NCI-H526 (cell line): Measurements from ENCODE around the gene TGFB1I1.
"Not testable (repeated sequence)": the region's sequence is repeated elsewhere in the genome, so short reads cannot be mapped to it uniquely, and the experiment has no call there.

Experiments used
- DNase-seq, 2 experiments: peaks; one replicate each; lab custom pipeline; 2025; lab: John Stamatoyannopoulos, UW

Gene TGFB1I1

DNA sequence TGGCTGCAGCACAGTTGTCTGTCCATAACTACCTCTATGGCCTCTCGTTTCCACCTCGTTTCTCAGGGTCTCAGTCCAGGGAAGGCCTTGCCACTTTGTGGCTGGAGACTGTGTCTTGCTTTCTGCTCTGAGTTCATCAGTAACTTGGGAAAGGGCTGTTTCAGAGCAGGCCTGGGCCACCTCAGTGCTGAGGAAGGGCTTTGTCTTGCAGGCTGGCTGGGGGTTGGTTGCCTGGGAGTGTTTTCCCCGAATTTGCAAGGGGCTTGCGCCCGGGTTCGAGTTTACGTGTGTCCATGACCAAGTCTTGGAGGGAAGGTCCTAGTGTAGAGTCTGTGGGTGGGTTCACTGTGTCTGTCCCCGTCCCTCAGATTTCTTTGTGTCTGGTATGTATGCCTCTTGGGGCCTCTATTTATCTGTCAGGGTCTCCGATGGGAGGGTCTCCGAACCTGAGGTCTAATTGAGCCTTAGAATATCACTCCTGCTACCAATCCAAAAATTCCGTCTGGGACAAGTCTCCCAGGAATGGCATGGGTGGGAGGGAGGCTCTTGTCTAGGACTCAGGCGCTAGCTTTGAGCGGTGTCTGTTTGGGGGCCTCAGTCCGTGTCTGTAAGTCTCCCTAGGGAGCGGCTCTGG lies 594 bp upstream of the TGFB1I1 start:
- DNase-seq = no peak

DNA sequence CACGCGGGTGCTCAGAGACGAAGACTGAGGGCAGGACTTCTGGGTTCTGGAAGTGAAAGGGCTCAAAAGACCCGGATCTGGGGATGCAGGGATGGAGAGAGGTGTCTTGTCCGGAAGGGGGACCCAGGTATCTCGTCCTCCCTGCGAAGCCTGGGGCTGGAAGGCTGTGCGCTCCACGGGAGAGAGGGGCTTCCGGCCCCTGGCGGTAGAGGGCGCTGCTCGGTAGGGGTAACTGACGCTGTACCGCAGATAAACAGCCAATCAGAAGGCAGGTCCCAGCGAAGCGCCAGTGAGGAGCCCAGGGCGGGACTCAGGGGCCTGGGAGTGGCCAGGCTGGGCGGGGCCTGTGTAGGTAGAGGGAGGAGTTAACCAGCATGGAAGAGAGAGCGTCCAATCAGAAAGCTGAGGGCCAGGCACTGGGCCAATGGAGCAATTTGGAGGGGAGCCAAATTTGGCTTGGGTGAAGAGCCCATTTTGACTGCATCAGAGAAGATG lies 804 bp downstream of the TGFB1I1 start:
- DNase-seq = peak; percentile 23 to 61

DNA sequence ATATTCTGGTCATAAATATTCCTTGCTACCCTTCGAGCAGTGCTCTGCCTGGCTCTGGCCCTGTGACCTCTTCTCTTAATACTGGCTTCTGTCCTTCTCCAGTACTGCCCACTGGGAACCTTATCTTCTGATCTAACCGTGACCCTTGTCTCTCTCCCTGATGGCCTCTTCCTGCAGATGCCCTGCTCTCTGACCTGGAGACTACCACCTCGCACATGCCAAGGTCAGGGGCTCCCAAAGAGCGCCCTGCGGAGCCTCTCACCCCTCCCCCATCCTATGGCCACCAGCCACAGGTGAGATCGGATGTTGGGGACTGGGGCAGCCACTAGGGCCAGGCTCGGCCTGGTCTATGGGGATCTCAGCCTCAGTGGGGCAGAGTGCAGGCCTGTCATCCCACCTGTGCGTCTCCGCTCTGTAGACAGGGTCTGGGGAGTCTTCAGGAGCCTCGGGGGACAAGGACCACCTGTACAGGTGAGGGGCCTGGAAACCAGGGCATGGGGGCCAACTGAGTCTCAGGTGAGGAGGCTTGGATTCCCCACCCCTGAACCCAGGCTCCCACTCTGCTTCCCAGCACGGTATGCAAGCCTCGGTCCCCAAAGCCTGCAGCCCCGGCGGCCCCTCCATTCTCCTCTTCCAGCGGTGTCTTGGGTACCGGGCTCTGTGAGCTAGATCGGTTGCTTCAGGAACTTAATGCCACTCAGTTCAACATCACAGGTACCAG lies 1.5 kb downstream of the TGFB1I1 start:
- no peak for DNase-seq

DNA sequence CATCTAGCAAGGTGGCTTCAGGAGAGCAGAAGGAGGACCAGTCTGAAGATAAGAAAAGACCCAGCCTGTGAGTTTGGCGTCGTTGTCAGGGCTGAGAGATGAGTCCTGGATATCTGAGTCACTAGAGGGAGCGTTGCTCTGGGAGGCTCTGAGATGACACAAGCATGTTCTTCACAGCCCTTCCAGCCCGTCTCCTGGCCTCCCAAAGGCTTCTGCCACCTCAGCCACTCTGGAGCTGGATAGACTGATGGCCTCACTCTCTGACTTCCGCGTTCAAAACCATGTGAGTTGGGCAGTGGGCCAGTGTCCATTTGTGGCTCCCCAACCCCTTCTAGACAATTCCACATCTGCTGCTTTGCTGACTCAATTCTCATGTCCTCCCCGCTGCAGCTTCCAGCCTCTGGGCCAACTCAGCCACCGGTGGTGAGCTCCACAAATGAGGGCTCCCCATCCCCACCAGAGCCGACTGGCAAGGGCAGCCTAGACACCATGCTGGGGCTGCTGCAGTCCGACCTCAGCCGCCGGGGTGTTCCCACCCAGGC lies 2.3 kb downstream of the TGFB1I1 start:
- DNase-seq = no peak

DNA sequence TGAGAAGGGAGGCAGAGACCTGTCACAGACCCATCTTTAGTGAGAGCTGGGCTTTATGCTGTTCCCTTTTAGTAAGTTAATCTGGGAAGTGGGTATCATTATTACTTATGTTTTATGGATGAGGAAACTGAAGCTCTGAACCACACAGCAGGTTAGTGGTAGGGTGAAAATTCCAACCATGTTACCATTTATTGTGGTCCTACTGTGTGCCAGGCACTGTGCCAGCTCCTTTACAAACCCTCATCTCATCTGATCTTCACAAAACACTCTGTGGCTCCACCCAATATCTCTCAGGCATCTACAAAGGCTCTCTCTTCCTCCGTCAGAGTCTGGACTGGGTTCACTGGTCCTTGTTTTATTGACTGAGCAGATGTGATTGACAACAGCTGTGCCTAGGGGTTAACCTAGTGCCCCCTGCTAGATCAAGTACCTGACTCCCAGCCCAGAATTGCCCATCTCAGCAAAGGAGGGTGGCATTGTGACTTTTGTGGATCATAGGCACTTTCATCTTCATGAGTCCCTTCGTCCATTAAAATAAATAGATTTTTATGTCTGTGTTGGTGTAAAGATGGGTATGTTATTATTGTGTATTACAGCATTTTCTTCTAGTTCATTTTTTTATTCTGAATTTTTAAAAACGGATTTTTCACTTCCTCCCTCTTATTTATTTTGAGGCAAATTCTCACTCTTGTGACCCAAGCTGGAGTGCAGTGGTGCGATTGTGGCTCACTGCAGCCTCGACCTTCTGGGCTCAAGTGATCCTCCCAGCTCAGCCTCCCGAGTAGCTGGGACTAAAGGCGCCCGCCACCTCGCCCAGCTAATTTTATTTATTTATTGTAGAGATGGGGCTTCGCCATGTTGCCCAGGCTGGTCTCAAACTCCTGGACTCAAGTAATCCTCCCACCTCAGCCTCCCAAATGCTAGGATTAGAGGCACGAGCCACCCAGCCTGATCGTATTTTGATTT lies 3.1 kb downstream of the TGFB1I1 start:
- DNase-seq = no peak

DNA sequence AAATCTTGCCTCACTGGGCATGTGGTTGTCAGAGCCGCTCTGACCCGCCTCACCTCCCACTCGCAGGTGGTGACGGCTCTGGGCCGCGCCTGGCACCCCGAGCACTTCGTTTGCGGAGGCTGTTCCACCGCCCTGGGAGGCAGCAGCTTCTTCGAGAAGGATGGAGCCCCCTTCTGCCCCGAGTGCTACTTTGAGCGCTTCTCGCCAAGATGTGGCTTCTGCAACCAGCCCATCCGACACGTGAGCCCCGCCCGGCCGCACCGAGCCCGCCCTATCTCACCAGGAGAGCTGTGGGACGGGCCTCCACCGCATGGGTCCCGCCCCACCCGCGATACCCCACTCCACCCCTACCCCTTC lies 4.0 kb downstream of the TGFB1I1 start:
- no peak for DNase-seq

DNA sequence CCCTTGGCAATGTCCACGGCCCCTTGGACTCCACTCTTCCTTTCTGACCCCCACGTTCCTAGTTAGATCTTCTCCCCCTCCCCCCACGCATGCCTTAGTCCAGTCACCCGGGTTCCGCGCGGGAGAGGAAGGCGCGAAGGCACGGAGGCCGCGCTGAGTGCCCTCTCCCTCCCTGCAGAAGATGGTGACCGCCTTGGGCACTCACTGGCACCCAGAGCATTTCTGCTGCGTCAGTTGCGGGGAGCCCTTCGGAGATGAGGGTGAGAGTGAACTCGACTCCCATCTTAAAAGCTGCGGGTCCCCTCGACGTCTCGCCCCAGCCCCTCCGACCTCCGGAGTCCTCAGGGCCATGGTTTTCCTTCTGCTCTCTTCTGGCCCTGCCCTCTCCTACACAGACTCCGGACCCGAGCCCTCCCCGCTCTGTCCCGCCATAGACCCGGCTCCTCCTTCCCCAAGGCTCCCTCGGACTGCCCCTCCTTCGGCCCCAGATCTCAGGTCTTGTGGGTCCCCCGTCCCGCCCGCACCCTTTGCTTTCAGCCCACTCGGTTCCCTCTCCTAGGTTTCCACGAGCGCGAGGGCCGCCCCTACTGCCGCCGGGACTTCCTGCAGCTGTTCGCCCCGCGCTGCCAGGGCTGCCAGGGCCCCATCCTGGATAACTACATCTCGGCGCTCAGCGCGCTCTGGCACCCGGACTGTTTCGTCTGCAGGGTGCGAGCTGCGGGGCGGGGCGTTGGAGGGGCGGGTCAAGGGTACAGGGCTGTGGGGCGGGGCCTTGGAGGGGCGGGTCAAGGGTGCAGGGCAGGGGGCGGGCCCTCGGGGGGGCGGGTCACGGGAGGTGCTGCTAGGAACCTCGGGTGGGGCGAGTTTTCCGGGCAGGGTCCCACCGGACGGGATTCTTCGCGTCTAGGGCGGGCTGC lies 4.6 kb downstream of the TGFB1I1 start:
- peak in 1 of 2 experiments; percentile 77 for DNase-seq

DNA sequence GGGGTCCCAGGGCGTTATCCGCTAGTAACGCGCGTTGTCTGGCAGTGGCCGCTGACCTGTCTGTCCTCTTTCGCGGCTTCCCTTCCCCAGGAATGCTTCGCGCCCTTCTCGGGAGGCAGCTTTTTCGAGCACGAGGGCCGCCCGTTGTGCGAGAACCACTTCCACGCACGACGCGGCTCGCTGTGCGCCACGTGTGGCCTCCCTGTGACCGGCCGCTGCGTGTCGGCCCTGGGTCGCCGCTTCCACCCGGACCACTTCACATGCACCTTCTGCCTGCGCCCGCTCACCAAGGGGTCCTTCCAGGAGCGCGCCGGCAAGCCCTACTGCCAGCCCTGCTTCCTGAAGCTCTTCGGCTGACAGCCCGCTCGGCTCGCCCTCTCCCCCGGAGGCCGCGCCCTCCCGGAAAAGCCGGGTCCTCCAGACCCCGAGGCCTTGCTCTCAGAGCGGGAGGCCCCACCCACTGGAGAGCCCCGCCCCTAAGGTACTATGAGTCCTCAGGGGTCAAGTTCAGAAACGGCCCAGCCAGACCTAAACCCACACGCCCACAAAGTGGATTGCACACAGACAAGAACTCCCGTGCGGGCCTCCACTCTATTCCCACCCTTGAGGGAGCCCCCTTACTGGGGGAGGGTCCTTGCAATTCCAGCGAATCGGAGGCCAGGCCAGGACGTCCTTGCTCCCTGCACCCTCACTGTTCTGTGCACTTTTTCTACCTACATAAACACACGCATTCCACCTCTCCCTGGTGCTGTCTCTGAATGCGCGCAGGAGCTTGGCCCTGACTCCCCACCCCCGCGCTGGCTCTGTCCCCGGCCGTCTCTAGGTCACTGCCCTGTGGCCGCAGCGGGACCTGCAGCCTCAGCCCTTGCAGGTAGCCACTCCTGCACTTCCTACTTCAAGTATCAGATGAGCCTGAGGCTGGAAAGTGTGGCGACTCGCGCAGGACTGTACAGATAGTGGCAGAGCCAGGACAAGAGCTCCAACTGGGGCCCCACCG lies 5.6 kb downstream of the TGFB1I1 start:
- DNase-seq = peak in 1 of 2 experiments; percentile 43

DNA sequence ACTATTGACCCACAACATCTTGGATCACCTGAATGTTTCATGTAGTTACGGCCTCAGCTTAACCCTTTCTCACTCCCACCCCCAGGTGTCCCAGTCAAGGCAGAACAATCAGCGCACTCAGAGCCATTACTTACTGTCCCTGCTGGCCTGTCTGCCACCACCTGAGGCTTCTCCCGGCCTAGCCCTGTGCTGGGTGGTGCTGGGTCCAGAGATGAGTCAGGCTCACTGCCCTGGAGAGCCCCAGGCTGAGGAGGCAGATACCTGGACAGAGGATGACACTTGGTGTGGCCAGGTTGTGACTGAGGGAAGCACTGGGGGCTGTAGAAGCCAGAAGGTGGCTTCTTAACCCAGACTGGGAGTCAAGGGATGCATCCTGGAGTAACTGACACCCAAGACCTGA lies 7.0 kb downstream of the TGFB1I1 start:
- DNase-seq = no peak

DNA sequence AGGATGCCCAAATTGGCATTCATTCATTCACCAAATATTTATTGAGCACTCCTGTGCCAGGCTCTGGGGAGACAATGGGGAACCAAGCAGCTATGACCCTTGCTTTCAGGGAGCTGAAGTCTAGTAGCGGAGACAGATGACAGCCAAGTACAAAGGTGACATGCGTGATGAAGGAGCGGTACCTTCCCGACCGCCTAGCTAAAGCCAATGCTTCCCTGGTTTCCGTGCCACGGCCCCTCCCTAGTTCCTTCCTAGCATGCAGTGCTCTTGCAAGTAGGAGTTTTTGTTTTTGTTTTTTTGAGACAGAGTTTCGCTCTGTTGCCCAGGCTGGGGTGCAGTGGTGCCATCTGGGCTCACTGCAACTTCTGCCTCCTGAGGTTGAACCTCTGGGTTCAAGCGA lies 7.8 kb downstream of the TGFB1I1 start:
- DNase-seq = no peak

DNA sequence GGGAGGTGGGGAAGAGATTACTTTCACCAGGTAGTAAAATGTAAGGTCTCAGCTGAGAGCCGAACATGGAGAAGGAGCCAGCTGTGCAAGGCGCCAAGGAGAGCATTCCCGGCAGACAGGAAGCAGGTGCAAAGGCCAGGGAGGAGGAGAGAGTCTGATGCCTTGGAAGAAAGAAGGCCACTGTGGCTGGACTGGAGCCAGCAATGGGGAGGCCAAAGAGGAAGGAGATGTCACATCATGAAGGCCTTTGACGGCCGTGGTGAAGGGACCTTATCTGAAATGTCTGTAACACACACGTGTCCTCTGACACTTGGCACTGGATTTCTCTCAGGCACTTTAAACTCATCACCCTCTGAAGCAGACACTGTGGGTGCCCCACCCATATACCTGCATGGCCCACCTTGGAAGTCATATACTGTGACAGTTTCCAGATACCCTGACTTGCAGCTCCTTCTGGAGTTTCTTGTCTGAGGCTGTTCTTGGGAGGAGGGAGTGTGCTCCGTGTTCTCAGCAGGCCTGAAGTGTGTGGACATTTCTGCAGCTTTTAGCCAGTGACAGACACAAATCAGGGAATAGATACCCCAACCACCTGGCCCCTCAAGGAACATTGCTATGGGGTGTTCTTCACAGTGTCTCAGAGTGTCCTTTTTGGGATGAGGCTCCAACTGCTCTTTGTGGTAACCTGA lies 9.0 kb downstream of the TGFB1I1 start:
- DNase-seq = no peak

DNA sequence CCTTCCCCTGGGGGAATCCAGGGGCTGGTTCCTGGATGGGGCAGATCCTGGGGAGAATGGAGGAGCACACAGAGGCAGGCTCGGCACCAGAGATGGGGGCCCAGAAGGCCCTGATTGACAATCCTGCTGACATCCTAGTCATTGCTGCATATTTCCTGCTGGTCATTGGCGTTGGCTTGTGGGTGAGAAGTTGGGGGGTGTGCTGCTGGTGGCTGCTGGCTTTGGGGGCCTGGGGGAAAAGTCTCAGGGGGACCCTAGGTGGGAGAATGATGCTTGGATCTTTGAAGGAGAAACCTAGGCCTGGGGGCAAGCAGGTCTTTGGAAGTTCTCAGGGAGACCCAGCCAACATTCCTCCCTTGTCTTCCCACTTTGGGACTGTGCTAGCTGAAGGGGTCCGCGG lies 11.1 kb downstream of the TGFB1I1 start, which contains the start of gene SLC5A2:
Gene SLC5A2 (plus strand): TSS at position 43 of the 400 bp plus-strand sequence. CDS start 14 bp downstream, at position 57.
- DNase-seq = no peak

DNA sequence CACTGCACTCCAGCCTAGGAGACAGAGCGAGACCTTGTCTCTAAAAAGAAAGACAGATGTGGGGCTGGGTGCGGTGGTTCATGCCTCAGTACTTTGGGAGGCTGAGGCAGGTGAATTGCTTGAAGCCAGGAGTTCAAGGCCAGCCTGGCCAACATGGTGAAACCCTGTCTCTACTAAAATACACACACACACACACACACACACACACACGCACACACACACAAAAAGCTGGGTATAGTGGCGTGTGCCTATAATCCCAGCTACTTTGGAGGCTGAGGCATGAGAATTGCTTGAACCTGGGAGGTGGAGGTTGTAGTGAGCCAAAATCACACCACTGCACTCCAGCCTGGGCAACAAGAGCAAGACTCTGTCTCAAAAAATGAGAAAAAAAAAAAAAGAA lies 12.1 kb downstream of the TGFB1I1 start:
- DNase-seq = not testable (repeated sequence)

DNA sequence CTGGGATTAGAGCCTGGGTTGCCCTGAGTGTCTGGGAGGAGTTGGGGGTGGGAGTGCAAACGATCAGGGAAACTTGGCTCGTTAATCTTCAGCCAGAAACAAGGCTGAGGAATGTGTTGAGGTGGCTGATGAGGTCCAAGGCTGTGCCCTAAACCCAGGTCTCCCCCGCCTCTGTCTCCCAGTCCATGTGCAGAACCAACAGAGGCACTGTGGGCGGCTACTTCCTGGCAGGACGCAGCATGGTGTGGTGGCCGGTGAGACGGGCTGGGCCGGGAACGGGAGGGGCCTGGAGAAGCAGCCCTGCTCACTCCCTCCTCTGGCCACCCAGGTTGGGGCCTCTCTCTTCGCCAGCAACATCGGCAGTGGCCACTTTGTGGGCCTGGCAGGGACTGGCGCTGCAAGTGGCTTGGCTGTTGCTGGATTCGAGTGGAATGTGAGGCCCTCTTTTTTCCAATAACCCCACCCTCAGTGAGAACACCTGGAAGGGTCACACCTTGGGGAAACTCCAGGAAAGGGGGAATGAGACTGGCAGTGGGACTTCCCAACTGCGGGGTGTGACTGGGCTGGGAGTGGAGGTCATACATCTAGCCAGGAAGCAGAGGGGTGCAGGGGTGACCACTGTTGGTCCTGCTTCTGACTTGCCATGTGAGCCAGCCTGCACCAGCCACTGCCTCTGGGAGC lies 12.7 kb downstream of the TGFB1I1 start:
- no peak for DNase-seq

DNA sequence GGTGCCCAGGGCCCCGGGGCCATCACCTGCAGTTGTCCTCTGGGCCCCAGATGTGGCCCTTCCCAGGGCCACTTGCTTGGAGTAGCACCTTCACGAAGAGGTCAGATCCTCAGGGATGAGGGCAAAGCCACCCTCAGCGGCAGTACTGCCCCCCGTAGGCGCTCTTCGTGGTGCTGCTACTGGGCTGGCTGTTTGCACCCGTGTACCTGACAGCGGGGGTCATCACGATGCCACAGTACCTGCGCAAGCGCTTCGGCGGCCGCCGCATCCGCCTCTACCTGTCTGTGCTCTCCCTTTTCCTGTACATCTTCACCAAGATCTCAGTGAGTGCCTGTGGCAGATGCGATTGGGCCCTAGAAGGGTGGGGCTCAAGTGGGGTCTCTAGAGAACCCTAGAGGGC lies 13.6 kb downstream of the TGFB1I1 start:
- no peak for DNase-seq

DNA sequence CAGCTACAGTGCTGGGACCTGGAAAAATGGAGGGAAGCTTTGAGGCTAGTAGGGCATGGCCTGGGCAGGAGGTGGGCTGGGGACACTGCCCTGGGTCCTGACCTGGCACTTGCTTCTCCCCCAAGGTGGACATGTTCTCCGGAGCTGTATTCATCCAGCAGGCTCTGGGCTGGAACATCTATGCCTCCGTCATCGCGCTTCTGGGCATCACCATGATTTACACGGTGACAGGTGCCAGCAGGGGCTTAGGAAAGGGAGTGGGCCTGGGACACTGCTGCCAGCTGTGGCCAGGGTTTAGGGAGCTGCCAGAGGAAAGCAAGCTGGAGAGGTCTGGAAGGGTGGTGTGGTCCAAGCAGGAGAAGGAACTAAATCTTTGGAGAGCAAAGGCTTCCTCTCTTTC lies 14.1 kb downstream of the TGFB1I1 start:
- no peak for DNase-seq

DNA sequence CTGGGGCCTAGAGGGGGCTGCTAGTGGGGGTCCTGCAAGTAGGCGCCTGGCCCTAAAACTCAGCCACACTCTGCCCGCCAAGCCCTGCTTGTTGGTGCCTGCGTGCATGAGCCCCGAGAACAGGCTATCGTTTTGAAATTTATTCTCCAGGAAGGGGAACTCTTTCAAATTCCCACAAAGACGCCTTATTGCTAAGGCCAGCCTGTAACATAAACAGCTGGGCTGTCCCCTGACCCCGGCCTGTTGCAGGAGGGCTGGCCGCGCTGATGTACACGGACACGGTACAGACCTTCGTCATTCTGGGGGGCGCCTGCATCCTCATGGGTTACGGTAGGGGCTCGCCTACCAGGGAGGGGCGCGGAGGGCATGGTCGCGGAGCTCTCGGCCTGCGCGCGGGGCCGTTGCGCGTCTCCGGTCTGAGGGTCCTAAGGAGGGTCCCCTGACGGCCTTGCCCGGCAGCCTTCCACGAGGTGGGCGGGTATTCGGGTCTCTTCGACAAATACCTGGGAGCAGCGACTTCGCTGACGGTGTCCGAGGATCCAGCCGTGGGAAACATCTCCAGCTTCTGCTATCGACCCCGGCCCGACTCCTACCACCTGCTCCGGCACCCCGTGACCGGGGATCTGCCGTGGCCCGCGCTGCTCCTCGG lies 15.2 kb downstream of the TGFB1I1 start:
- no peak for DNase-seq
